H9 (cell line): ENCODE measurements around the gene TRMT1. TPM values are rescaled to one million over a fixed set of nuclear protein-coding genes. Genes with fewer than 3 reads are reported as not detected.

Experiments
- DNase-seq: peaks from one replicate; pipeline ENCODE4 v3.0.0-alpha.2; 2017
- H2AFZ ChIP-seq: one replicate; pipeline ENCODE4 v1.6.1; 2013; ENCODE audit warnings: mild to moderate bottlenecking, low read length, control low read depth, moderate library complexity
- H2AK5ac ChIP-seq: 2 replicates; pipeline ENCODE4 v1.6.1; 2013; ENCODE audit warnings: low read length, control low read depth, mixed read lengths; ENCODE audit not compliant: insufficient read length
- H2BK120ac ChIP-seq: one replicate; pipeline ENCODE4 v1.6.1; 2013; ENCODE audit warnings: low read depth, mild to moderate bottlenecking, low read length, control low read depth, inconsistent platforms; ENCODE audit not compliant: poor library complexity, severe bottlenecking
- H2BK12ac ChIP-seq: 2 replicates; pipeline ENCODE4 v1.6.1; 2013; ENCODE audit warnings: low read length, control low read depth, mixed read lengths, low read depth; ENCODE audit not compliant: insufficient read length
- H2BK15ac ChIP-seq: 2 replicates; pipeline ENCODE4 v1.6.1; 2013; ENCODE audit warnings: low read depth, low read length, control low read depth
- H2BK20ac ChIP-seq: one replicate; pipeline ENCODE4 v1.6.1; 2013; ENCODE audit warnings: low read depth, mild to moderate bottlenecking, low read length, control low read depth, inconsistent platforms; ENCODE audit not compliant: poor library complexity, severe bottlenecking
- H2BK5ac ChIP-seq: 2 replicates; pipeline ENCODE4 v1.6.1; 2013; ENCODE audit warnings: low read length, control low read depth, mixed read lengths; ENCODE audit not compliant: insufficient read length
- H3K14ac ChIP-seq: 2 replicates; pipeline ENCODE4 v1.6.1; 2013; ENCODE audit warnings: low read length, control low read depth; ENCODE audit not compliant: insufficient read depth
- H3K18ac ChIP-seq: 2 replicates; pipeline ENCODE4 v1.6.1; 2013; ENCODE audit warnings: low read depth, mild to moderate bottlenecking, mixed read lengths, low read length, control low read depth; ENCODE audit not compliant: insufficient read length
- H3K23ac ChIP-seq: 2 replicates; pipeline ENCODE4 v1.6.1; 2013; ENCODE audit warnings: low read length, control low read depth, mixed read lengths, low read depth; ENCODE audit not compliant: insufficient read length
- H3K23me2 ChIP-seq: 2 replicates; pipeline ENCODE4 v1.6.1; 2013; ENCODE audit warnings: low read depth, mild to moderate bottlenecking, mixed read lengths, low read length, control low read depth; ENCODE audit not compliant: insufficient read length, poor library complexity, severe bottlenecking
- H3K27ac ChIP-seq: 2 replicates; pipeline ENCODE4 v1.5.1; 2013; ENCODE audit warnings: low read length, control low read depth, mixed read lengths, low read depth; ENCODE audit not compliant: insufficient read length
- H3K27me3 ChIP-seq: 2 replicates; pipeline ENCODE4 v1.6.1; 2013; ENCODE audit warnings: low read length, control low read depth, inconsistent platforms; ENCODE audit not compliant: insufficient read depth
- H3K4ac ChIP-seq: 2 replicates; pipeline ENCODE4 v1.6.1; 2013; ENCODE audit warnings: low read depth, mild to moderate bottlenecking, control low read depth, inconsistent platforms, low read length, moderate library complexity
- H3K4me1 ChIP-seq: 2 replicates; pipeline ENCODE4 v1.6.1; 2013; ENCODE audit warnings: low read length, control low read depth, inconsistent platforms; ENCODE audit not compliant: insufficient read depth
- H3K4me2 ChIP-seq: 2 replicates; pipeline ENCODE4 v1.6.1; 2013; ENCODE audit warnings: low read length, control low read depth, mixed read lengths; ENCODE audit not compliant: insufficient read length, insufficient read depth
- H3K56ac ChIP-seq: 2 replicates; pipeline ENCODE4 v1.6.1; 2013; ENCODE audit warnings: low read depth, mild to moderate bottlenecking, mixed read lengths, low read length, control low read depth; ENCODE audit not compliant: insufficient read length
- H3K79me1 ChIP-seq: 2 replicates; pipeline ENCODE4 v1.6.1; 2013; ENCODE audit warnings: low read depth, mild to moderate bottlenecking, moderate library complexity, low read length, control low read depth, inconsistent platforms; ENCODE audit not compliant: insufficient read depth, poor library complexity, severe bottlenecking
- H3K79me2 ChIP-seq: 2 replicates; pipeline ENCODE4 v1.6.1; 2013; ENCODE audit warnings: low read length, control low read depth, inconsistent platforms; ENCODE audit not compliant: insufficient read depth
- H3K9ac ChIP-seq: 2 replicates; pipeline ENCODE4 v1.6.1; 2013; ENCODE audit warnings: low read length, control low read depth, mixed read lengths; ENCODE audit not compliant: insufficient read length; ENCODE audit errors: extremely low read depth
- H3K9me3 ChIP-seq: one replicate; pipeline ENCODE4 v1.6.1; 2013; ENCODE audit warnings: low read depth, low read length, inconsistent platforms; ENCODE audit not compliant: control insufficient read depth
- H3T11ph ChIP-seq: one replicate; pipeline ENCODE4 v1.6.1; 2013; ENCODE audit warnings: mild to moderate bottlenecking, low read length, control low read depth, inconsistent platforms
- H4K20me1 ChIP-seq: one replicate; pipeline ENCODE4 v1.6.1; 2013; ENCODE audit not compliant: control insufficient read depth, insufficient read length, insufficient read depth
- H4K5ac ChIP-seq: 2 replicates; pipeline ENCODE4 v1.6.1; 2013; ENCODE audit warnings: low read depth, mild to moderate bottlenecking, mixed read lengths, low read length, control low read depth; ENCODE audit not compliant: insufficient read length
- H4K8ac ChIP-seq: replicated peaks from 2 replicates; pipeline ENCODE4 v1.6.1; 2013; ENCODE audit warnings: low read length, control low read depth, mixed read lengths, low read depth; ENCODE audit not compliant: insufficient read length
- H4K91ac ChIP-seq: 2 replicates; pipeline ENCODE4 v1.6.1; 2013; ENCODE audit warnings: low read depth, mild to moderate bottlenecking, moderate library complexity, mixed read lengths, low read length, control low read depth; ENCODE audit not compliant: insufficient read length
- H3K27ac Mint-ChIP-seq, 3 experiments: 2 replicates in 2 of 3; 3 replicates in 1 of 3; pipeline ENCODE4 v1.8.0; 2020 to 2021; ENCODE audit warnings: mixed read lengths in 3 of 3, mild to moderate bottlenecking in 1 of 3, moderate library complexity in 1 of 3
- H3K27me3 Mint-ChIP-seq: 2 replicates; pipeline ENCODE4 v1.8.0; 2021; ENCODE audit warnings: low read depth, mild to moderate bottlenecking, moderate library complexity, mixed read lengths
- H3K36me3 Mint-ChIP-seq, 3 experiments: 2 replicates in 2 of 3; 3 replicates in 1 of 3; pipeline ENCODE4 v1.8.0; 2020 to 2021; ENCODE audit warnings: low read depth in 3 of 3, mixed read lengths in 3 of 3; ENCODE audit not compliant: insufficient read depth in 1 of 3
- H3K4me1 Mint-ChIP-seq, 2 experiments: 2 replicates each; pipeline ENCODE4 v1.8.0; 2020; ENCODE audit warnings: mixed read lengths in 2 of 2
- H3K4me3 Mint-ChIP-seq, 2 experiments: 2 replicates in 1 of 2; 3 replicates in 1 of 2; pipeline ENCODE4 v1.8.0; 2020 to 2021; ENCODE audit warnings: mild to moderate bottlenecking in 2 of 2, mixed read lengths in 2 of 2, moderate library complexity in 1 of 2
- H3K9me3 Mint-ChIP-seq, 2 experiments: 2 replicates in 1 of 2; 3 replicates in 1 of 2; pipeline ENCODE4 v1.8.0; 2020; ENCODE audit warnings: mild to moderate bottlenecking in 2 of 2, mixed read lengths in 2 of 2, moderate library complexity in 1 of 2
- WGBS: extraction: QIAGEN DNeasy Blood & Tissue Kit; methylation state at CpG from one replicate; pipeline ENCODE4 v1.1.7; 2013; ENCODE audit warnings: missing lambda C conversion rate, low lambda C conversion rate, mixed read lengths; ENCODE audit not compliant: insufficient read length; ENCODE audit errors: extremely low coverage; 5-methylcytosine and 5-hydroxymethylcytosine counted together
- total RNA-seq: library from RNA; stranded (reverse); gene quantifications from 2 replicates; pipeline ENCODE4 v1.2.1, GENCODE V29; 2021
- TF ChIP-seq, protein P1 (sequence below): fragments of 200-600 bp; sonication (generic); conservative IDR thresholded peaks from 3 replicates; pipeline ENCODE4 v1.8.0; 2021; ENCODE audit warnings: antibody characterized with exemption, mild to moderate bottlenecking

The TRMT1 gene
- total RNA-seq, 1 experiment from 2014 or later: 95.7 TPM

DNA sequence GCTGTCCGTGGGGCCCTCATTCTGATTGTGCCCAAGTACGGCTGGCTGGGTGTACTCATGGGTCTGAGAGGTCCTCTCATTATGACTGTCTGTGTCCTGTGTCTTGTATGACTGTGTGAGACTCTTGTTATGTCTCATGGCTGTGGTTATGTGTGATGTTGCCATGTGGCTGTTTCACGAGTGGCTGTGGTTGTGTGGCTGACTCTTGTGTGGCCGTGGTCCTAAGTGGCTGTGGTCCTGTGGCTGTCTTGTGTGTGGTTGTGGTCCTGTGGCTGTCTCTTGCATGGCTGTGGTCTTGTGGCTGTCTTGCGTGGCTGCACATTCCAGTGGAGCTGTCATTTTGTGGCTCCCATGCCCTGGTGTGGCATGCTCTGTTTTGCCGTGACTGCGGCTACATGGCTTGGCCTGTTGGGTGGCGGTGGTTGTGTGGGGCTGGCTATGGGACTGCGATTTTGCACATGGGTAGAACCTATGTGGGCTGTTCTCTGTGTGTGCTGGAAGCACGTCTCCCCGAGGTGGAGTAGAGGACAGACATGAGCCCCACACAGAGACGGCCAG is 16.4 kb downstream of the TRMT1 start:
- H3K9ac ChIP-seq: no peak overlapping the region
- no peak overlapping the region for H3K23ac ChIP-seq
- peaks cover 33% of the 10 kb centered on the region; the same call in 1 of the 2 replicates for H3K27me3 ChIP-seq
- WGBS: no CpG with 5 or more reads among the region's 12 CpGs
- no peak overlapping the region for H2BK120ac ChIP-seq
- peaks cover 0 to 3% (median 2%) of the 10 kb centered on the region in 3 experiments; a peak in 3 of 7 replicates for H3K36me3 Mint-ChIP-seq
- no peak overlapping the region for H2AK5ac ChIP-seq
- H3K4me2 ChIP-seq: no peak overlapping the region
- peaks cover 74% of the 10 kb centered on the region for H3K27me3 Mint-ChIP-seq
- H3K4me3 Mint-ChIP-seq: peak overlapping the region in 1 of 2 experiments; percentile 63; a peak in 2 of 5 replicates
- no peak overlapping the region for H2BK20ac ChIP-seq
- H3K23me2 ChIP-seq: peaks cover 12% of the 10 kb centered on the region
- no peak overlapping the region for H2BK15ac ChIP-seq
- H2BK5ac ChIP-seq: no peak overlapping the region
- TF ChIP-seq, protein P1, sequence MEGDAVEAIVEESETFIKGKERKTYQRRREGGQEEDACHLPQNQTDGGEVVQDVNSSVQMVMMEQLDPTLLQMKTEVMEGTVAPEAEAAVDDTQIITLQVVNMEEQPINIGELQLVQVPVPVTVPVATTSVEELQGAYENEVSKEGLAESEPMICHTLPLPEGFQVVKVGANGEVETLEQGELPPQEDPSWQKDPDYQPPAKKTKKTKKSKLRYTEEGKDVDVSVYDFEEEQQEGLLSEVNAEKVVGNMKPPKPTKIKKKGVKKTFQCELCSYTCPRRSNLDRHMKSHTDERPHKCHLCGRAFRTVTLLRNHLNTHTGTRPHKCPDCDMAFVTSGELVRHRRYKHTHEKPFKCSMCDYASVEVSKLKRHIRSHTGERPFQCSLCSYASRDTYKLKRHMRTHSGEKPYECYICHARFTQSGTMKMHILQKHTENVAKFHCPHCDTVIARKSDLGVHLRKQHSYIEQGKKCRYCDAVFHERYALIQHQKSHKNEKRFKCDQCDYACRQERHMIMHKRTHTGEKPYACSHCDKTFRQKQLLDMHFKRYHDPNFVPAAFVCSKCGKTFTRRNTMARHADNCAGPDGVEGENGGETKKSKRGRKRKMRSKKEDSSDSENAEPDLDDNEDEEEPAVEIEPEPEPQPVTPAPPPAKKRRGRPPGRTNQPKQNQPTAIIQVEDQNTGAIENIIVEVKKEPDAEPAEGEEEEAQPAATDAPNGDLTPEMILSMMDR: no peak
- peaks cover 7% of the 10 kb centered on the region in 2 experiments; a peak in 4 of 5 replicates for H3K9me3 Mint-ChIP-seq
- H2BK12ac ChIP-seq: no peak overlapping the region
- no peak overlapping the region for H3T11ph ChIP-seq
- H3K27ac ChIP-seq: no peak overlapping the region
- no peak overlapping the region for H2AFZ ChIP-seq
- no peak overlapping the region for H4K91ac ChIP-seq
- peaks cover 3% of the 10 kb centered on the region for H4K20me1 ChIP-seq
- no peaks in the 10 kb centered on the region for H3K4me1 ChIP-seq
- no peak for DNase-seq
- no peak overlapping the region for H3K14ac ChIP-seq
- H3K9me3 ChIP-seq: no peaks in the 10 kb centered on the region
- no peak overlapping the region for H3K56ac ChIP-seq
- no peak overlapping the region for H3K18ac ChIP-seq
- H3K79me1 ChIP-seq: no peaks in the 10 kb centered on the region
- no peak overlapping the region for H3K4ac ChIP-seq
- H3K27ac Mint-ChIP-seq: no peak overlapping the region
- H3K4me1 Mint-ChIP-seq: peaks cover 21 to 35% of the 10 kb centered on the region in 2 experiments
- no peak overlapping the region for H4K8ac ChIP-seq
- H4K5ac ChIP-seq: no peak overlapping the region
- no peaks in the 10 kb centered on the region for H3K79me2 ChIP-seq
